Right atrium auricular region (tissue), 2 donors: Measurements from ENCODE around the gene VPS50. TPM values are rescaled to one million over a fixed set of nuclear protein-coding genes. Genes with fewer than 3 reads are reported as not detected.

Source experiments
- DNase-seq: peaks from one replicate; pipeline ENCODE4 v3.0.0-alpha.2; 2019; ENCODE audit warnings: low spot score
- H3K27ac ChIP-seq, 2 donors: fragments of 200-600 bp; sonication (generic); 1 replicate in 1 of 2; 2 replicates in 1 of 2; pipeline ENCODE4 v1.5.1; 2016 to 2019
- H3K27me3 ChIP-seq, 2 donors: fragments of 200-600 bp; sonication (generic); one replicate each; pipeline versions ENCODE4 v1.5.1 to v1.6.0; 2017 to 2019
- H3K36me3 ChIP-seq: fragments of 200-600 bp; sonication (generic); one replicate; pipeline ENCODE4 v1.5.1; 2016
- H3K4me1 ChIP-seq, 2 donors: fragments of 200-600 bp; sonication (generic); one replicate each; pipeline versions ENCODE4 v1.5.1 to v1.6.0; 2017 to 2019
- H3K4me3 ChIP-seq, 2 donors: fragments of 200-600 bp; sonication (generic); 1 replicate in 1 of 2; 2 replicates in 1 of 2; pipeline ENCODE4 v1.5.1; 2017 to 2019; ENCODE audit warnings: mild to moderate bottlenecking in 1 of 2, moderate library complexity in 1 of 2
- H3K9me3 ChIP-seq, 2 donors: fragments of 200-600 bp; sonication (generic); one replicate each; pipeline ENCODE4 v1.5.1; 2019
- CTCF ChIP-seq, 2 donors: fragments of 200-600 bp; sonication (generic); IDR thresholded peaks; one replicate each; pipeline ENCODE4 v1.5.1; 2019; ENCODE audit warnings: antibody characterized with exemption in 2 of 2
- total RNA-seq, 2 donors: library from RNA; depleted of rRNA; stranded (reverse); fragments of >200 nt; gene quantifications; one replicate each; pipeline ENCODE4 v1.1.0, GENCODE V29; 2016

VPS50 gene
- total RNA-seq, 2 donors from 2014 or later = 8.8 to 22.7 TPM

GRCh38 chr7:93265220-93265619 is 33.1 kb downstream of the VPS50 start:
- Histone ChIP-seq H3K4me3 (no peak overlapping the region), H3K4me1 (no peaks in the 10 kb centered on the region), H3K36me3 (no peaks in the 10 kb centered on the region), H3K9me3 (no peaks in the 10 kb centered on the region), H3K27me3 (no peaks in the 10 kb centered on the region), H3K27ac (no peak overlapping the region)
- TF ChIP-seq CTCF (IDR thresholded peaks at IDR 0.05) = no peak
- no peak for DNase-seq

- DNase-seq = no peak
- Histone ChIP-seq H3K27me3 (no peaks in the 10 kb centered on the region), H3K36me3 (peaks cover 20% of the 10 kb centered on the region), H3K27ac (no peak overlapping the region), H3K4me3 (no peak overlapping the region), H3K4me1 (no peaks in the 10 kb centered on the region), H3K9me3 (no peaks in the 10 kb centered on the region)
- no peak for TF ChIP-seq CTCF (IDR thresholded peaks at IDR 0.05)
Observed at GRCh38 chr7:93279541-93279940, 47.4 kb downstream of the VPS50 start.

- Histone ChIP-seq H3K4me1 (no peaks in the 10 kb centered on the region), H3K27ac (no peak overlapping the region), H3K36me3 (no peaks in the 10 kb centered on the region), H3K27me3 (no peaks in the 10 kb centered on the region), H3K9me3 (no peaks in the 10 kb centered on the region), H3K4me3 (no peak overlapping the region)
- no peak for TF ChIP-seq CTCF (IDR thresholded peaks at IDR 0.05)
- no peak for DNase-seq
Observed at GRCh38 chr7:93284908-93285307, 52.7 kb downstream of the VPS50 start.

- Histone ChIP-seq H3K27me3 (no peaks in the 10 kb centered on the region), H3K9me3 (no peaks in the 10 kb centered on the region), H3K4me3 (no peak overlapping the region), H3K4me1 (no peaks in the 10 kb centered on the region), H3K36me3 (no peaks in the 10 kb centered on the region), H3K27ac (no peak overlapping the region)
- no peak for DNase-seq
- no peak for TF ChIP-seq CTCF (IDR thresholded peaks at IDR 0.05)
Observed at GRCh38 chr7:93293229-93293628, 61.1 kb downstream of the VPS50 start.

- H3K27ac ChIP-seq = no peak overlapping the region
- no peaks in the 10 kb centered on the region for H3K9me3 ChIP-seq
- H3K27me3 ChIP-seq = no peaks in the 10 kb centered on the region
- peaks cover 7% of the 10 kb centered on the region for H3K36me3 ChIP-seq
- no peak for TF ChIP-seq CTCF (IDR thresholded peaks at IDR 0.05)
- H3K4me1 ChIP-seq = no peaks in the 10 kb centered on the region
- no peak for DNase-seq
- no peak overlapping the region for H3K4me3 ChIP-seq
Observed at GRCh38 chr7:93298206-93298605, 66.0 kb downstream of the VPS50 start.

GRCh38 chr7:93298671-93299070 is 66.5 kb downstream of the VPS50 start:
- peaks cover 7% of the 10 kb centered on the region for H3K36me3 ChIP-seq
- no peak for DNase-seq
- no peaks in the 10 kb centered on the region for H3K27me3 ChIP-seq
- H3K4me3 ChIP-seq = no peak overlapping the region
- no peak overlapping the region for H3K27ac ChIP-seq
- no peak for TF ChIP-seq CTCF (IDR thresholded peaks at IDR 0.05)
- H3K4me1 ChIP-seq = no peaks in the 10 kb centered on the region
- no peaks in the 10 kb centered on the region for H3K9me3 ChIP-seq
